Kidney (tissue), 14 donors: Measurements from ENCODE around the gene PPIL1. TPM values are rescaled to one million over a fixed set of nuclear protein-coding genes. Genes with fewer than 3 reads are reported as not detected.
A peak's percentile ranks its signal among the peaks of the same experiment; 100 is the strongest.

Experiments
- DNase-seq, 5 donors: peaks; one replicate each; pipeline ENCODE4 v3.0.0-alpha.2; 2013 to 2020
- FAIRE-seq: peaks from 2 replicates; lab custom pipeline; 2012; peaks lifted over from hg19 to GRCh38; lab: Jason Lieb, UNC
- H3K27ac ChIP-seq, 2 donors: one replicate each; pipeline ENCODE4 v1.7.0; 2013; ENCODE audit warnings: low read depth in 2 of 2, low read length in 2 of 2, inconsistent platforms in 1 of 2
- H3K27me3 ChIP-seq: one replicate; pipeline ENCODE4 v1.7.1; 2013; ENCODE audit warnings: low read length, inconsistent platforms; ENCODE audit not compliant: control insufficient read depth, insufficient read depth
- H3K36me3 ChIP-seq, 3 donors: one replicate each; pipeline versions ENCODE4 v1.7.0 to v1.7.1; 2013; ENCODE audit warnings: low read length in 3 of 3, control low read depth in 1 of 3, inconsistent platforms in 1 of 3; ENCODE audit not compliant: insufficient read depth in 3 of 3, control insufficient read depth in 2 of 3
- H3K4me1 ChIP-seq, 3 donors: one replicate each; pipeline versions ENCODE4 v1.7.0 to v1.7.1; 2013; ENCODE audit warnings: low read length in 3 of 3, inconsistent platforms in 1 of 3, low read depth in 1 of 3; ENCODE audit not compliant: control insufficient read depth in 2 of 3, insufficient read depth in 2 of 3
- H3K4me3 ChIP-seq, 3 donors: one replicate each; pipeline versions ENCODE4 v1.7.0 to v1.8.1; 2013; ENCODE audit warnings: low read length in 3 of 3, control low read depth in 1 of 3, inconsistent platforms in 1 of 3
- H3K9ac ChIP-seq, 3 donors: one replicate each; pipeline versions ENCODE4 v1.7.0 to v1.7.1; 2013; ENCODE audit warnings: low read length in 3 of 3, control low read depth in 1 of 3, inconsistent platforms in 1 of 3
- H3K9me3 ChIP-seq, 3 donors: one replicate each; pipeline versions ENCODE4 v1.7.0 to v1.7.1; 2013; ENCODE audit warnings: low read length in 3 of 3, control low read depth in 1 of 3, inconsistent platforms in 1 of 3; ENCODE audit not compliant: control insufficient read depth in 2 of 3, insufficient read depth in 1 of 3
- CTCF ChIP-seq: IDR thresholded peaks from 3 replicates; pipeline ENCODE4 v1.5.1; 2012; ENCODE audit warnings: mild to moderate bottlenecking, moderate library complexity, borderline replicate concordance; ENCODE audit not compliant: insufficient read depth; ENCODE audit errors: extremely low read depth
- intact Hi-C: fragments of 100-400 bp; cut with DNase I; formaldehyde crosslinking; loops from one replicate; pipeline ENCODE4 v1.11.1; 2022
- polyA plus RNA-seq: library from polyadenylated mRNA; stranded (reverse); fragments of 350-450 nt; fragmentation: Illumina TruSeq; extraction: RNeasy Lipid Tissue Mini Kit (QIAGEN cat#74804); gene quantifications from one replicate; pipeline ENCODE4 v1.2.3, GENCODE V29; 2014; ENCODE audit warnings: low read depth, low replicate concordance; ENCODE audit not compliant: insufficient read depth
- total RNA-seq: library from RNA; stranded (reverse); fragmentation: NEBNext Ultra II Directional; extraction: Animal tissue kit (Norgen Biotek cat#: 25700); gene quantifications from one replicate; pipeline ENCODE4 v1.2.1, GENCODE V29; 2021
- donor health status: control.
- donor health status: control.
- donor health status: control.
- donor health status: control.
- donor health status: control.
- donor health status: DM: yes; HTN: yes; CAD: no.
- donor health status: Normal renal cell carcinoma (clear cell type).

PPIL1 gene
- total and polyA plus RNA-seq, 2 donors from 2014 or later: 21.3 to 40.1 TPM

GRCh38 chr6:36840432-36841403 lies 33.9 kb downstream of the PPIL1 start:
- H3K27me3 ChIP-seq: no peaks in the 10 kb centered on the region
- intact Hi-C loops: no loop called here
- H3K4me3 ChIP-seq: peak overlapping the region; percentile 16 to 43 (median 28)
- no peak for TF ChIP-seq CTCF
- DNase-seq (peak in 3 of 5 donors; percentile 40 to 73 (median 63)), FAIRE-seq (no peak)
- no peaks in the 10 kb centered on the region for H3K9me3 ChIP-seq
- H3K4me1 ChIP-seq: peaks cover 0 to 13% (median 0%) of the 10 kb centered on the region in 3 donors
- H3K27ac ChIP-seq: no peak overlapping the region
- no peaks in the 10 kb centered on the region for H3K36me3 ChIP-seq
- H3K9ac ChIP-seq: peak overlapping the region in 2 of 3 donors; percentile 19 to 21

- H3K9ac ChIP-seq: peak overlapping the region in 2 of 3 donors; percentile 19 to 21
- H3K27ac ChIP-seq: no peak overlapping the region
- H3K27me3 ChIP-seq: no peaks in the 10 kb centered on the region
- DNase-seq: peak in 4 of 5 donors; percentile 62 to 81 (median 78)
- intact Hi-C loops: no loop called here
- no peak for FAIRE-seq
- H3K9me3 ChIP-seq: no peaks in the 10 kb centered on the region
- no peaks in the 10 kb centered on the region for H3K36me3 ChIP-seq
- H3K4me1 ChIP-seq: peaks cover 0 to 16% (median 4%) of the 10 kb centered on the region in 3 donors
- TF ChIP-seq CTCF: no peak
- peak overlapping the region; percentile 16 to 43 (median 28) for H3K4me3 ChIP-seq
These were observed 34.7 kb downstream of the PPIL1 start for GRCh38 chr6:36839749-36840431.

GRCh38 chr6:36838896-36839748 lies 35.5 kb downstream of the PPIL1 start, which contains the start of gene CPNE5:
Gene CPNE5, minus strand, starts transcription at chr6:36839444. Its CDS starts 67 bp downstream, at chr6:36839377.
- TF ChIP-seq CTCF: no peak
- Histone ChIP-seq H3K27me3 (no peaks in the 10 kb centered on the region), H3K9me3 (no peaks in the 10 kb centered on the region), H3K36me3 (no peaks in the 10 kb centered on the region), H3K4me3 (peak within 1 kb of the TSS; percentile 28 to 61 (median 43)), H3K27ac (no peak within 1 kb of the TSS), H3K4me1 (peaks cover 0 to 18% (median 10%) of the 10 kb centered on the region in 3 donors), H3K9ac (peak within 1 kb of the TSS in 2 of 3 donors; percentile 19 to 21)
- intact Hi-C loops: no loop called here
- peak; percentile 66 to 90 (median 78) for DNase-seq
- FAIRE-seq: no peak
